ENCODE data around the gene ZMYND19.

GRCh38 chr9:137579259-137579604, 11.1 kb downstream of the ZMYND19 start:
- no peak for TF ChIP-seq FOXK2 (IDR thresholded peaks at IDR 0.05)
- TF ChIP-seq FOXM1 (IDR thresholded peaks at IDR 0.05; ENCODE audit: borderline replicate concordance) = no peak
- no peak for TF ChIP-seq SP1 (IDR thresholded peaks at IDR 0.05)
- TF ChIP-seq PKNOX1 (IDR thresholded peaks at IDR 0.05) = no peak
- no peak for TF ChIP-seq FOXA1 (IDR thresholded peaks at IDR 0.05)
- no peak for TF ChIP-seq TARDBP (IDR thresholded peaks at IDR 0.05)
- no peak for TF ChIP-seq ELF4 (IDR thresholded peaks at IDR 0.05)
- TF ChIP-seq ARNT (IDR thresholded peaks at IDR 0.05) = no peak
- no peak for TF ChIP-seq SUZ12 (IDR thresholded peaks at IDR 0.05)
- no peak for TF ChIP-seq ZNF384 (IDR thresholded peaks at IDR 0.05)
- TF ChIP-seq BHLHE40 (IDR thresholded peaks at IDR 0.05; ENCODE audit: borderline replicate concordance) = no peak

All from HEK293T (cell line).